Stimulated activated CD4-positive, alpha-beta T cell treated with anti-CD3 and anti-CD28 coated beads, TNF-alpha, amount 100 ng/mL, for 1 hour (primary cell): ENCODE data around the gene CYFIP1.

Source experiments
- DNase-seq, 3 donors: peaks; one replicate each; pipeline ENCODE4 v3.0.0-alpha.2; 2020; ENCODE audit warnings: low read depth in 3 of 3, low spot score in 1 of 3

The CYFIP1 gene

GRCh38 chr15:22918596-22919140, 61.5 kb downstream of the CYFIP1 start:
- no peak for DNase-seq

- no peak for DNase-seq
Observed at GRCh38 chr15:22918056-22918455, 62.1 kb downstream of the CYFIP1 start.

- DNase-seq, result no peak
Observed at GRCh38 chr15:22917556-22917955, 62.6 kb downstream of the CYFIP1 start.

- no peak for DNase-seq
Observed at GRCh38 chr15:22916606-22917350, 63.4 kb downstream of the CYFIP1 start.

- no peak for DNase-seq
Observed at GRCh38 chr15:22915866-22916515, 64.2 kb downstream of the CYFIP1 start.

- no peak for DNase-seq
Observed at GRCh38 chr15:22913646-22914380, 66.4 kb downstream of the CYFIP1 start.

GRCh38 chr15:22912256-22912655, 67.9 kb downstream of the CYFIP1 start:
- DNase-seq, result no peak

- DNase-seq, result no peak
Observed at GRCh38 chr15:22911306-22911705, 68.9 kb downstream of the CYFIP1 start.

- DNase-seq, result no peak
Observed at GRCh38 chr15:22908830-22909229, 71.3 kb downstream of the CYFIP1 start.

GRCh38 chr15:22907161-22907950, 72.8 kb downstream of the CYFIP1 start:
- no peak for DNase-seq

- no peak for DNase-seq
Observed at GRCh38 chr15:22904736-22905135, 75.4 kb downstream of the CYFIP1 start.

GRCh38 chr15:22903961-22904534, 76.1 kb downstream of the CYFIP1 start:
- no peak for DNase-seq

- no peak for DNase-seq
Observed at GRCh38 chr15:22903427-22903826, 76.7 kb downstream of the CYFIP1 start.

- DNase-seq, result no peak
Observed at GRCh38 chr15:22902981-22903380, 77.2 kb downstream of the CYFIP1 start.

- no peak for DNase-seq
Observed at GRCh38 chr15:22902578-22902977, 77.6 kb downstream of the CYFIP1 start.

GRCh38 chr15:22902046-22902445, 78.1 kb downstream of the CYFIP1 start:
- DNase-seq, result no peak

GRCh38 chr15:22895465-22896190, 84.5 kb downstream of the CYFIP1 start:
- DNase-seq, result no peak

- no peak for DNase-seq
Observed at GRCh38 chr15:22893881-22894280, 86.3 kb downstream of the CYFIP1 start.

- DNase-seq, result no peak
Observed at GRCh38 chr15:22893081-22893480, 87.1 kb downstream of the CYFIP1 start.

GRCh38 chr15:22892333-22892732, 87.8 kb downstream of the CYFIP1 start:
- DNase-seq, result no peak
